DMS153 treated with DMSO at 0.1 percent for 48 hours (cell line): Measurements from ENCODE around the gene LANCL1.

ENCODE experiments used
- DNase-seq: peaks from one replicate; lab custom pipeline; 2025; ENCODE audit not compliant: unreplicated experiment; lab: John Stamatoyannopoulos, UW

LANCL1 gene

GRCh38 chr2:210399440-210400041 is 77.0 kb downstream of the LANCL1 start:
- DNase-seq = no peak

GRCh38 chr2:210392469-210392881 is 84.1 kb downstream of the LANCL1 start:
- DNase-seq = no peak

DNA sequence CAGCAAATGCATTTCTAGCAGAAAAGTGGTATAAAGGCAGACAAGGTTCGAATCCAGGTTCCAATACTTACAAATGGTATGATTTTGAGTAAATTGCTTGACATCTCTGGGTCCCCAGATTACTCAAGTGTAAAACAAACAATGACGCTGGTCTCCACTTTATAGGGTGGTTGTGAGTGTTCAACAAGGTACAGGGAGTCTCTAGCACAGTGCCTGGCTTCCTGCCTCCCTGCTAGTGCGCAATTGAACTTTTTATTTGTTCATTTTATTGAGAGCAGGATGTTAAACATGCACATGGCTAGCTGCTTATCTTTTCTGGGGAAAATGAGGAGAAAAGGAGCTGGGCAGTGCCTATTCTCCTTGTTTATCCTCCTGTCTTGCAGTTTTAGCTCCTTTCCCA is 86.7 kb downstream of the LANCL1 start:
- no peak for DNase-seq

DNA sequence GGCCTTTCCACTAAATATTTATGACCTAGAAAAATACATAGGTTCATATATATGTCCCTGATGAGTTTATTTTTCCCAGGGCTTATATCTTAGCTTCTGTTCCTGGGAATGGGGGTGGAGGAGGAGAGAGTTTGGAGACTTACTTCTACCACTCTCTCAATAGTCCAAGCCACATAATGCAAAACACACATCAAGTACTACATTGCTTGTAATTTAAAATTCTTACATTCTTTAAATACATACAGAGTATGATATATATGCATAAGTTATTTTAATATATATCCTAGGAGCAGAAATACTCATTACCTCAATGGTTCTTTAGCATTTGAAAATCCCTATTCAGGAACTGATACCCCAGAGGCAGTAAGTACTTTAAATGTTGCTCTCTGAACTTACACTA is 88.4 kb downstream of the LANCL1 start:
- no peak for DNase-seq

DNA sequence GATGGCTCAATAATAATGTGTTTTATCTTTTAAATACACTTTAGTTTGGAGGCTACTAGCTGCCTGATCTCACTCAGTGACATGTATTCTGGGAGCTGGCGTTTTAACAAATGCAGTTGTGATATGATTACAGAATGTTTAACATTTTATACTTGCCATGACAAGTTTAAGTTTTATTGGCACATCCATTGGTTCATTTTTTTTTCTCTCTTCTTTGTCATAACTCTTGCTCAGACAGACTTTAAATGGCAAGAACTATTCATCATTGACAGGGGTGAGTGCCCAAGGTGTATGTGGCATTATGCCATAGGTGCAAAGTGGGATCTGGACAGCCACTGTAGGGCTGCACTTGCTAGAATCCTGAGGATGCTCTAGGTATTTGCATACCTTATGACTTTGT is 89.5 kb downstream of the LANCL1 start:
- DNase-seq = no peak
